NB4 (cell line): ENCODE measurements around the gene SLC16A8.

ENCODE experiments used
- MAX ChIP-seq: IDR thresholded peaks from 2 replicates; pipeline ENCODE4 v1.6.1; 2011; ENCODE audit warnings: low read depth, low read length
- MYC ChIP-seq: IDR thresholded peaks from 2 replicates; pipeline ENCODE4 v1.6.1; 2011; ENCODE audit warnings: low read depth, low read length
- POLR2A ChIP-seq: IDR thresholded peaks from 2 replicates; pipeline ENCODE4 v1.6.1; 2011; ENCODE audit warnings: mild to moderate bottlenecking; ENCODE audit not compliant: insufficient read length; ENCODE audit errors: extremely low read depth
- TF ChIP-seq, protein P1 (sequence below): IDR thresholded peaks from one replicate; pipeline ENCODE4 v1.5.1; 2012; ENCODE audit warnings: low read depth, low read length

DNA sequence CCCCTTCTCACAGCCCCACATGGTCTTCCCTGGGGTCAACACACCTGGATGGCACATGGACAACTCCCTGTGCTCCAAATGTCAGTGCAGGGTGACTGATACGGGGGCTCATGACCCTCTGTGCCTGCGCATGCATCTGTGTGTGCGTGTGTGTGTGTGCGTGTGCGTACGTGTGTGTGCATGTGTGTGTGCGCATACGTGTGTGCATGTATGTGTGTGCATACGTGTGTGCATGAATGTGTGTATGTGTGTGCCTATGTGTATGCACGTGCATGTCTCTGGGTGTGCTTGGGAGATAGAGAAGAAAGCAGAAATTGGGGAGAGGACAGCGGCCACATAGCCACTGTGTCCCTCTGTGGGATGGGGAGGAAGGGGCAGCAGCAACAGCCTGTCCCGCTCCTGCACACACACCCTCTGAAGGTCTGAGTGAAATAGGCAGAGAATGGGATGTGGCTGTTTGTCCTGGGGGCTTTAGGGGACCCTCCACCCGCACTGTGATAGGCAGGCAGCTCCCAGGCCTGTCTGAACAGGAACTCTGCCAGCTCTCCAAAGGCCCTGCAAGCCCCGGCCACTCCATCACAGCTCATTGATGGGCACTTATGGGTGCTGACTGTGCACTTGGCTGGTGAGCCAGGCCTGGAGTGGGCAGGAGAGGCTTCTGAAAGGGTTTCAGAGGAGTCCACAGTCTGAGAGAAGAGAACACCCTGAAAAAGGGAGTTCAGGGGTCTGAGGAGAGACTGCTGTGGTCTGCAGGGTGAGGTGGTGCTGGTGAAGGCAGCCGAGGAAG, 55.4 kb downstream of the SLC16A8 start:
- TF ChIP-seq, protein P1, sequence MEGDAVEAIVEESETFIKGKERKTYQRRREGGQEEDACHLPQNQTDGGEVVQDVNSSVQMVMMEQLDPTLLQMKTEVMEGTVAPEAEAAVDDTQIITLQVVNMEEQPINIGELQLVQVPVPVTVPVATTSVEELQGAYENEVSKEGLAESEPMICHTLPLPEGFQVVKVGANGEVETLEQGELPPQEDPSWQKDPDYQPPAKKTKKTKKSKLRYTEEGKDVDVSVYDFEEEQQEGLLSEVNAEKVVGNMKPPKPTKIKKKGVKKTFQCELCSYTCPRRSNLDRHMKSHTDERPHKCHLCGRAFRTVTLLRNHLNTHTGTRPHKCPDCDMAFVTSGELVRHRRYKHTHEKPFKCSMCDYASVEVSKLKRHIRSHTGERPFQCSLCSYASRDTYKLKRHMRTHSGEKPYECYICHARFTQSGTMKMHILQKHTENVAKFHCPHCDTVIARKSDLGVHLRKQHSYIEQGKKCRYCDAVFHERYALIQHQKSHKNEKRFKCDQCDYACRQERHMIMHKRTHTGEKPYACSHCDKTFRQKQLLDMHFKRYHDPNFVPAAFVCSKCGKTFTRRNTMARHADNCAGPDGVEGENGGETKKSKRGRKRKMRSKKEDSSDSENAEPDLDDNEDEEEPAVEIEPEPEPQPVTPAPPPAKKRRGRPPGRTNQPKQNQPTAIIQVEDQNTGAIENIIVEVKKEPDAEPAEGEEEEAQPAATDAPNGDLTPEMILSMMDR = no peak
- TF ChIP-seq MAX = no peak
- no peak for TF ChIP-seq POLR2A
- TF ChIP-seq MYC = no peak
